OCI-LY1 (cell line): ENCODE data around the gene SMOC2.

Experiments
- CTCF ChIP-seq: fragments of 200-600 bp; sonication (generic), shearing (Covaris generic); IDR thresholded peaks from 2 replicates; pipeline ENCODE4 v1.5.1; 2017; ENCODE audit warnings: mild to moderate bottlenecking, antibody characterized with exemption, low read length, moderate library complexity, mixed read lengths
- EZH2 ChIP-seq: fragments of 200-600 bp; sonication (generic), shearing (Covaris generic); IDR thresholded peaks from 2 replicates; pipeline ENCODE4 v1.8.0; 2017; ENCODE audit warnings: borderline replicate concordance, mixed run types, mild to moderate bottlenecking, antibody characterized with exemption, low read length, moderate library complexity, mixed read lengths

DNA sequence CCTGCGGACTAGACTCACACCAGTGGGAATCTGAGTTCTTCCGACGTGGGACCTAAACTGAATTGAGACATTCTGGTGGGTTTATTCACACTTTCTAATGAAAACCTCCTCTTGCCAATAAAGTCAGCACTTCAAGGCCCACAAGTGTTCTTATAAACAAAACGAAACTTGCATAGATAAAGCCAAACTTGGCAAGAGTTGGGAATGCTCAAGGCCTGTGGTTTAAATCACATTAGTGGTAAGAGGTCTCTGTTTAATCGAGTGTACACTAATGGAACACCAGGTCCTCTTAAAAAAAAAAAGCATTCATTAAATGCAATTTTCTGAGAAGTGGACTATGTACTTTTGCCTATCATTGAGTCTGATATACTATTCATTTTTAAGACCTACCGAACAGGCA is 143.3 kb downstream of the SMOC2 start:
- TF ChIP-seq CTCF: no peak
- TF ChIP-seq EZH2: no peak
